Measurements from ENCODE around the gene FCAR.
"Not testable (repeated sequence)": the region's sequence is repeated elsewhere in the genome, so short reads cannot be mapped to it uniquely, and the experiment has no call there.

The FCAR gene

DNA sequence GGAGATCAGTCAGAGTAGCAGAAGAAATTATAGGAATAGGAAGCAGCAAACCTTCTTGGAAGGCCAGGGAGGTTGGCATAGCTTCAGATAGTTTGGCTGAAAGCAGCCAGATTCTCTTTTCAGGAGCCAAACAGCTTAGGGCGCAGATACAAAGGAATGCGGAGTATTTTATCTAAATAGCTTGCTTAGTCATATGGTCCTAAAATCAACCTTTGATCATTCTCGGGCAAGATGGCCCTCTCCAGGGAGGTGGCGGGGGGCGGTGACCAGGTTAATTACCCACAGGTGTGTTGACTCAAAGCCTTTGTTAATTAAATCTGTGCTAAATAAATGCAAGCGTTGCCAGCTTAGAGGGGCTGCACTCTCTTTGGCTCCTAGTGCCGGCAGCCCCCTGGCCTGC, 19.4 kb downstream of the FCAR start:
- DNase-seq (ENCODE audit: extremely low read depth in 1 of 2, low read depth in 1 of 2), result no peak

GRCh38 chr19:54894106-54894505, 20.1 kb downstream of the FCAR start:
- not testable (repeated sequence) for DNase-seq (ENCODE audit: extremely low read depth in 1 of 2, low read depth in 1 of 2)

GRCh38 chr19:54896036-54896435, 22.0 kb downstream of the FCAR start:
- DNase-seq (ENCODE audit: extremely low read depth in 1 of 2, low read depth in 1 of 2), result no peak

DNA sequence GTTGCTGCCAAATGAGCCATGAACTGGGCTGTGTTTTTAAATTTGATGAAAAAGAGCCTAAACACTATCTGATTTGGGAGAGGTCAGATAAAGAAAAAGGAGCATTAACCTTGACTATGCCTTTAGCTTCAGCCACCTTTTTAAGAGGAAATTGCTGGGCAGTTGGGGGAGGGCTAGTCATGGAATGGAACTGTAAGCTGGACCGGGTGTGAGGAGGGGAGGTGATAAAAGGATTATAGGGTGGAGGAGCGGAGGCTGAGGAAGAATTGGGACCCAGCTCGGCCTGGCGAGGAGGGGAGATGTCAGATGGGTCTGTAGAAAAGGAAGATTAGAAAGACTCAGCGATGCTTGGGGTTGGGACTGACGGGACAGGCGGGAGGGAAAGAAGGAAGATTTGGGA, 24.6 kb downstream of the FCAR start:
- DNase-seq (ENCODE audit: extremely low read depth in 1 of 2, low read depth in 1 of 2), result not testable (repeated sequence)

DNA sequence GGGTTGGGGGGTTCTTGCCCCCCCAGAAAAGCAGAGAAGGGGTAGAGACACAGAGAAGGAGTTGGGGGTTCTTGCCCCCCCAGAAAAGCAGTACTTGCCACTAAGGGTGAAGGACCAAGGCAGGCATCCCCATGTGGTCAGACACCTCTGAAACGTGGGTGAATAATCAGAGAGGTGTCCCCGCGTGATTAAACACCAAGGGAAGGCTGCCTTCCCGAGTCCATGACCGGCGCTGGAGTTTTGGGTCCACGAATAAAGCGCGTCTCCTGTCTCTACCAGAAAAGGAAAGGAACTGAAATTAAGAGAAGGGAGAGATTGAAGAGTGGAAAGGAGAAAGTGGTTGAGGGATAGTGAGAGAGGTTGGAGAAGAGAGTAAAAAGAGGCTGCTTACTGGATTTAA, 25.6 kb downstream of the FCAR start:
- DNase-seq (ENCODE audit: extremely low read depth in 1 of 2, low read depth in 1 of 2), result not testable (repeated sequence)

DNA sequence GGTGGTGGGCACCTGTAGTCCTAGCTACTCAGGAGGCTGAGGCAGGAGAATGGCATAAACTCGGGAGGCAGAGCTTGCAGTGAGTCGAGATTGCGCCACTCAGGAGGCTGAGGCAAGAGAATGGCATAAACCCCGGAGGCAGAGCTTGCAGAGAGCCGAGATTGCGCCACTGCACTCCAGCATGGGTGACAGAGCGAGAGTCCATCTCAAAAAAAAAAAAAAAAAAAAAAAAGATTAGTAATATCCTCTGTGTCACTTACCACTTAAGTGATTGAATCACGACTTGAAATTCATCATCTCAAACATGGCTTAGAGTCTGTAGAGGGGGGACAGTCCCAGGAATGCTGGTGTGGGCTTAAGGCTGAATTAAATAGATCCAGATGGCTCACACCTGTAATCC, 27.1 kb downstream of the FCAR start:
- DNase-seq (ENCODE audit: extremely low read depth in 1 of 2, low read depth in 1 of 2), result not testable (repeated sequence)

DNA sequence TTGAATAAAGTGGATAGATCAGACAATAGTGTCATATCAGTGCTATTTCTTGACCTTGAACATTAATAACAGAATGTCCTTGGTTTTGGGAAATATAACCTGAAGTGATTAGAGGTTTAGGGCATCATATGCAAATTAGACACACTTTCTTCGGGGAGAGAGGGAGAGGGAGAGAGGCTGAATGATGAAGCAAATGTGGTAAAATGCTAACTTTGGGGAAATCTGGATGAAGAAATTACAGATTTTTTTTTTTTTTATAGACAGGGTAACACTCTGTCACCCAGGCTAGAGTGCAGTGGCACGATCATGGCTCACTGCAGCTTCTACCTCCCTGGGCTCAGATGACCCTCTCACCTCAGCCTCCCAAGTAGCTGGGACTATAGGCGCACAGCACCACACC, 28.0 kb downstream of the FCAR start:
- DNase-seq (ENCODE audit: extremely low read depth in 1 of 2, low read depth in 1 of 2), result no peak

GRCh38 chr19:54903303-54903702, 29.3 kb downstream of the FCAR start:
- no peak for DNase-seq (ENCODE audit: extremely low read depth in 1 of 2, low read depth in 1 of 2)

GRCh38 chr19:54904261-54904660, 30.2 kb downstream of the FCAR start:
- DNase-seq (ENCODE audit: extremely low read depth in 1 of 2, low read depth in 1 of 2), result not testable (repeated sequence)

DNA sequence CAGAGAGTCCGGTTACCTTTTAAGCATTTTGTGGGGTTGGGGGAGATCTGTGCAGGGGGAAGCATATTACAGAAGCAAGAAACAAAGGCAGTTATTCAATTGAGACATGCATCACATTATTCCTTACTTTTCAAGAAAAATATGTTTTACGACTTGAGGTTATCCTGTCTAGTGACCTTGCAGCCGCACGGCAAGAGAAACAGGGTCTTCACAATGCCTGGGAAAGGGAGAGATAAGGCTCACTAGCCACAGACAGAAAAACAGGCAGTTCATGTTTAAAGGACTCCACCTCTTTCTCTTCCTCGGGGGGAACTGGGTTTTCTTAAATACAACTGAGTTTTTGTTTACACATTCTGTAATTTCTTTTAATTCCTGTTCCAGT, 31.4 kb downstream of the FCAR start:
- no peak for DNase-seq (ENCODE audit: extremely low read depth in 1 of 2, low read depth in 1 of 2)

- DNase-seq (ENCODE audit: extremely low read depth in 1 of 2, low read depth in 1 of 2), result peak in 1 of 2 donors; percentile 11
These were observed 31.9 kb downstream of the FCAR start, which contains the start of gene NCR1 for GRCh38 chr19:54905803-54906511. TSS of gene NCR1 (plus strand) at chr19:54906148. CDS start at chr19:54906188, 40 bp downstream.

GRCh38 chr19:54906819-54907218, 32.8 kb downstream of the FCAR start:
- DNase-seq (ENCODE audit: extremely low read depth in 1 of 2, low read depth in 1 of 2), result no peak

GRCh38 chr19:54907899-54908298, 33.9 kb downstream of the FCAR start:
- DNase-seq (ENCODE audit: extremely low read depth in 1 of 2, low read depth in 1 of 2), result not testable (repeated sequence)

DNA sequence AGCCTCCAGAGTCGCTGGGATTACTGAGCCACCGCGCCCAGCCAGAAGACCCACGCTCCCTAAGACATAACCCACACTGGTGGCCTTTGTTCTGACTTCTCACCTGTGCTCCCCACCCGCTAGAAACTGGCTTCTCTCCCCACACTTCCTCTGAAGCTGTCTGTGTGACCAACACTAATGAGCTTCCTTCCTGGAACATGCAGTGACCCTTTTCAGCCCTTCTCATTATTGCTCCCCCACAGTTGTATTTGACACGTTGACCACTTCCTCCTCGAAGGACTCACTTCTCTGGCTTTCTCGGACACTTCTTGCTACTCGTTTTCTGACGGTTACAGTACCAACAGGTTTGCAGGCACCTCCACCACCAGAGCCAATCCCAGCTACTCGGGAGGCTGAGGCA, 42.8 kb downstream of the FCAR start:
- no peak for DNase-seq (ENCODE audit: extremely low read depth in 1 of 2, low read depth in 1 of 2)

DNA sequence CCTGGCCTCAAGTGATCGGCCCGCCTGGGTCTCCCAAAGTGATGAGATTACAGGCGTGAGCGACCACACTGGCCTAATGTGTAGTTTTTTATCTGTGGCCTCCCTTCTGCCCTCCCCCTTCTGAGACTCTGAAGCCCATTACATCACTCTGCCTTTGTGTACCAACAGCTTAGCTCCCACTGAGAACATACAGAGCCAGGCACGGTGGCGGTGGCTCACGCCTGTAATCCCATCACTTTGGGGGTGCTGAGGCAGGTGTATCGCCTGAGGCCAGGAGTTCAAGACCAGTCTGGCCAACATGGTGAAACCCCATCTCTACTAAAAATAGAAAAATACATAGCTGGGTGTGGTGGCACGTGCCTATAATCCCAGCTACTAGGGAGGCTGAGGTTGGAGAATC, 44.5 kb downstream of the FCAR start:
- DNase-seq (ENCODE audit: extremely low read depth in 1 of 2, low read depth in 1 of 2), result no peak

DNA sequence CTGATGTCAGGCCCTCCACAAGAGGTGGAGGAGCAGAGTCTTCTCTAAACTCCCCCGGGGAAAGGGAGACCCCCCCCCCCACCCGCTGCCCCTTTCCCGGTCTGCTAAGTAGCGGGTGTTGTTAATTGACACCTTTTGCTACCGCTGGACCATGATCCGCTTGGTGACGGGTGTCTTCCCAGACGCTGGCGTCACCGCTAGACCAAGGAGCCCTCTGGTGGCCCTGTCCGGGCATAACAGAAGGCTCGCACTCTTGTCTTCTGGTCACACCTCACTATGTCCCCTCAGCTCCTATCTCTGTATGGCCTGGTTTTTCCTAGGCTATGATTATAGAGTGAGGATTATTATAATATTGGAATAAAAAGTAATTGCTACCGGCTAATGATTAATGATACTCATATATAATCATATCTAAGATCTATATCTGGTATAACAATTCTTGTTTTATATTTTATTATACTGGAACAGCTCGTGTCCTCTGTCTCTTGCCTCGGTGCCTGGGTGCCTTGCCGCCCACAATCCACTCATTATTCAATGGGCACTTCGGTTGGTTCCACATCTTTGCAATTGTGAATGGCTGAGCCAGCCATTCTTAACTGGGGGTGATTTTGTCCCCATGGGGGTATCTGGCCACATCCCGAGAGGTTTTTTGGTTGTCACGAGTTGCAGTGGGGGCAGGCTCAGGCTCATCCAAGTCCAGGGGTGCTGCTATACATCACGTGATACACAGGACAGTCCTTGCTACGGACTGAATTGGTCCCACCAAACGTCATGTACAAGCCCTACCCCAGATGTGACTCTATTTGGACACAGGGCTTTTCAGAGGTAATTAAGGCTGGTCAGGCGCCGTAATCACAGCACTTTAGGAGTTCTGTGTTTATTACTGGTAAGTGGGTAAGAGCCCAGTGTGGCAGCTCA, 45.9 kb downstream of the FCAR start:
- not testable (repeated sequence) for DNase-seq (ENCODE audit: extremely low read depth in 1 of 2, low read depth in 1 of 2)

GRCh38 chr19:54921082-54921481, 47.0 kb downstream of the FCAR start:
- DNase-seq (ENCODE audit: extremely low read depth in 1 of 2, low read depth in 1 of 2), result no peak

GRCh38 chr19:54923276-54923675, 49.2 kb downstream of the FCAR start:
- DNase-seq (ENCODE audit: extremely low read depth in 1 of 2, low read depth in 1 of 2), result no peak

GRCh38 chr19:54928299-54928698, 54.3 kb downstream of the FCAR start:
- no peak for DNase-seq (ENCODE audit: extremely low read depth in 1 of 2, low read depth in 1 of 2)

GRCh38 chr19:54937926-54938325, 63.9 kb downstream of the FCAR start:
- no peak for DNase-seq (ENCODE audit: extremely low read depth in 1 of 2, low read depth in 1 of 2)

- DNase-seq (ENCODE audit: extremely low read depth in 1 of 2, low read depth in 1 of 2), result no peak
These were observed 64.9 kb downstream of the FCAR start for GRCh38 chr19:54938906-54939305.

GRCh38 chr19:54939538-54939937, 65.5 kb downstream of the FCAR start:
- not testable (repeated sequence) for DNase-seq (ENCODE audit: extremely low read depth in 1 of 2, low read depth in 1 of 2)
